Fibroblast of the aortic adventitia (primary cell): ENCODE results near the gene NFIB. TPM values are rescaled to one million over a fixed set of nuclear protein-coding genes. Genes with fewer than 3 reads are reported as not detected.
A peak's percentile ranks its signal among the peaks of the same experiment; 100 is the strongest.

Experiments used
- DNase-seq: peaks from one replicate; pipeline ENCODE4 v3.0.0-alpha.2; 2010; ENCODE audit warnings: low read depth
- H3K4me3 ChIP-seq: 2 replicates; pipeline ENCODE4 v1.5.1; 2011; ENCODE audit warnings: low read depth, mild to moderate bottlenecking, control low read depth, low read length, moderate library complexity
- total RNA-seq: library from RNA; depleted of rRNA; stranded (reverse); fragments of >200 nt; gene quantifications from 2 replicates; pipeline ENCODE4 v1.2.3, GENCODE V29; 2012; ENCODE audit warnings: low replicate concordance
- TF ChIP-seq, protein P1 (sequence below): IDR thresholded peaks from 2 replicates; pipeline ENCODE4 v1.5.1; 2011; ENCODE audit warnings: mild to moderate bottlenecking, low read length, control low read depth, inconsistent platforms; ENCODE audit not compliant: insufficient read depth

The NFIB gene
- total RNA-seq, 1 donor: 111 TPM

DNA sequence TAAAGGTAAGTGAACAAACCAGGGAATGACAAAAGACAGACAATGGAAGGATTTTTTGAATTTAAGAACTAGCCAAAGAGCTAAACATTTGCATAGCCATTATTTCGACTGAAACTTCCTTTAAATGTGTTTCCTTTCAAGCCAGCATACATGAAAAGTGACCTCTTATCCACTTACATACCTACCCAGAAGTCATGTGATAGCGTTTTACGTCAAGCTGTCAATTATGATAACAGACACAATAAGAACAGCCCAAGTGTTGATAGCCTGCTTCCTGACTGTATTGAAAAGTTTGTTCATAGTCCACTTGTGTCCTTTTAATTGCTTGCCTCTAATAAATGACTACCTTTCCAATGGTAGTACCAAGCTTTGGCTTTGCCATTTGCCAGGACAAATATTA, 206.0 kb downstream of the NFIB start:
- TF ChIP-seq, protein P1, sequence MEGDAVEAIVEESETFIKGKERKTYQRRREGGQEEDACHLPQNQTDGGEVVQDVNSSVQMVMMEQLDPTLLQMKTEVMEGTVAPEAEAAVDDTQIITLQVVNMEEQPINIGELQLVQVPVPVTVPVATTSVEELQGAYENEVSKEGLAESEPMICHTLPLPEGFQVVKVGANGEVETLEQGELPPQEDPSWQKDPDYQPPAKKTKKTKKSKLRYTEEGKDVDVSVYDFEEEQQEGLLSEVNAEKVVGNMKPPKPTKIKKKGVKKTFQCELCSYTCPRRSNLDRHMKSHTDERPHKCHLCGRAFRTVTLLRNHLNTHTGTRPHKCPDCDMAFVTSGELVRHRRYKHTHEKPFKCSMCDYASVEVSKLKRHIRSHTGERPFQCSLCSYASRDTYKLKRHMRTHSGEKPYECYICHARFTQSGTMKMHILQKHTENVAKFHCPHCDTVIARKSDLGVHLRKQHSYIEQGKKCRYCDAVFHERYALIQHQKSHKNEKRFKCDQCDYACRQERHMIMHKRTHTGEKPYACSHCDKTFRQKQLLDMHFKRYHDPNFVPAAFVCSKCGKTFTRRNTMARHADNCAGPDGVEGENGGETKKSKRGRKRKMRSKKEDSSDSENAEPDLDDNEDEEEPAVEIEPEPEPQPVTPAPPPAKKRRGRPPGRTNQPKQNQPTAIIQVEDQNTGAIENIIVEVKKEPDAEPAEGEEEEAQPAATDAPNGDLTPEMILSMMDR: no peak
- DNase-seq: no peak
- no peak overlapping the region for H3K4me3 ChIP-seq

DNA sequence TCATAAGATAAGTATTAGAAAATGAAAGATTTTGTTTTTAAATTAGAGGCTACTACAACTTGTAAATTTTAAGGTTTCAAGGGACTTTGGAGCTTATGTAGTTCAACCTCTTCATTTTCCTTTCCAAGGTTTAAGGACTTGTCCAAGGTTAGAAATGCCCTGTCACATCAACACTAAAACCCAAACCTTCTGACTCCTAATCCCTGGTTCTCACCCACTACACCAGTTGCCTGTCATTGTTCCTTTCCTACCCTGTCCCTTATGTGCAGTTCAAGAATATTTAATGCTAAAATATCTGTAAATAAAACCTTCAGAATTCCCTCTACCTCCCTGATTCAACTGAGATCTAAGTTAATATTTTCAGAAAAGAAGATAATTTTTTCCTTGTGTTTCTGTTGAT, 206.4 kb downstream of the NFIB start:
- DNase-seq: no peak
- H3K4me3 ChIP-seq: no peak overlapping the region
- TF ChIP-seq, protein P1: no peak

DNA sequence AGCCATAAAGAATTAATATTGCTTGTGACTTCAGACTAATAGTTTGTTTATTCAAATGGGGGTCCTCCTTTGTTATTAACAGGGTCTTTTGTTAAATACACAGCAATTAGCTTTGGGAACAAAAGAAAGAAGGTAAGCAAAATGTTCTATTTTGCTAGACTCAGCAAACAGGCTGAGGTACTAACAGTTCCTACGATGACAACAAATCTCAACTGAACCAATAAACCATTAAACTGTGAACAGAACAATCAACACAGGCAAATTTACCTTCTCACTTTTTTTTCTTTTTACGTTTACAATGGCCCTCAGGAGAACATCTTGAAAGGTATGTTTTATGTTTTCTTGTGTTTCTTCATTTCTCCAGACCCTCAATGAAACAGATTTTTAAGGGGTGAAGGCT, 207.2 kb downstream of the NFIB start:
- H3K4me3 ChIP-seq: no peak overlapping the region

GRCh38 chr9:14104496-14104895, 209.4 kb downstream of the NFIB start:
- no peak for DNase-seq
- H3K4me3 ChIP-seq: no peak overlapping the region
- TF ChIP-seq, protein P1: no peak

More for the DNA sequence above, 207.2 kb downstream of the NFIB start:
- TF ChIP-seq, protein P1: no peak
- DNase-seq: no peak

DNA sequence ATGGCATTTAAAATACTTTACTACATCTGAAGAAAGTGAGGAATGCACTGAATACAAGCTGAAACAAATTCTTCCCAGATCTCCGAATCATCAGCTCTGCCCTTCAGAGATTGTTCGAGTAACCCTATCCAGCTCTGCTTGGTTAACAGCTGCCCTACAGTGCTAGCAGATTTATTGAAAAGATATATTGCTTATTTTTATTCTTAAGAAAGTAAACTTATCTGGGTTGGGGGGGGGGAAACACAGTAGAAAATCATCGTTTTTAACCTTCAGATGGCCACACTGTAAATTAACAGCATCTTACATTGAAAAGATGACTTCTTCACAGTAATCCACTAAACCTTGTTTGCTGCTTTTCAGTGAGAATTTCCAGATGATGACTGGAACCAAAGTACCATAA, 210.8 kb downstream of the NFIB start:
- peak; percentile 63 for DNase-seq
- TF ChIP-seq, protein P1: no peak
- H3K4me3 ChIP-seq: no peak overlapping the region

DNA sequence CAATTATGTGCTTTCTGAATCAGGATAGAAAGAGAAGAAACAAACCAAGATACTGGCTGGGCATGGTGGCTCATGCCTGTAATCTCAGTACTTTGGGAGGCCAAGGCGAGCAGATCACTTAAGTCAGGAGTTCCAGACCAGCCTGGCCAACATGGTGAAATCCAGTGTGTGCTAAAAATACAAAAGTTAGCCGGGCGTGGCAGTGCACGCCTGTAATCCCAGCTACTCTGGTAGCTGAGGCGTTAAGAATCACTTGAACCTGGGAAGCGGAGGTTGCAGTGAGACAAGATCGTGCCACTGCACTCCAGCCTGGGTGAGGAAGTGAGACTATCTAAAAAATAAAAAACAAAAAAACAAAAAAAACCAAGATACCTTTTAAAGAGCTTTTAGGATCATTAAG, 214.2 kb downstream of the NFIB start:
- no peak overlapping the region for H3K4me3 ChIP-seq
- DNase-seq: no peak
- TF ChIP-seq, protein P1: no peak

GRCh38 chr9:14098486-14099180, 215.3 kb downstream of the NFIB start:
- DNase-seq: no peak
- no peak overlapping the region for H3K4me3 ChIP-seq
- TF ChIP-seq, protein P1: no peak
